IPS-18a (cell line): ENCODE measurements around the gene NINJ1.

Experiments
- H3K27ac ChIP-seq: one replicate; pipeline ENCODE4 v1.5.1; 2013; ENCODE audit warnings: low read length
- H3K27me3 ChIP-seq: one replicate; pipeline ENCODE4 v1.6.1; 2013; ENCODE audit warnings: mild to moderate bottlenecking, low read length; ENCODE audit not compliant: control insufficient read depth, insufficient read depth
- H3K36me3 ChIP-seq: one replicate; pipeline ENCODE4 v1.6.1; 2013; ENCODE audit warnings: low read depth, low read length; ENCODE audit not compliant: control insufficient read depth
- H3K4me1 ChIP-seq: one replicate; pipeline ENCODE4 v1.6.1; 2013; ENCODE audit warnings: low read depth, low read length; ENCODE audit not compliant: control insufficient read depth
- H3K4me3 ChIP-seq: one replicate; pipeline ENCODE4 v1.5.1; 2013; ENCODE audit warnings: low read length
- H3K9ac ChIP-seq: one replicate; pipeline ENCODE4 v1.6.1; 2013; ENCODE audit warnings: mild to moderate bottlenecking, low read length, moderate library complexity
- H3K9me3 ChIP-seq: one replicate; pipeline ENCODE4 v1.6.1; 2013; ENCODE audit warnings: low read depth, low read length; ENCODE audit not compliant: control insufficient read depth

NINJ1 gene

DNA sequence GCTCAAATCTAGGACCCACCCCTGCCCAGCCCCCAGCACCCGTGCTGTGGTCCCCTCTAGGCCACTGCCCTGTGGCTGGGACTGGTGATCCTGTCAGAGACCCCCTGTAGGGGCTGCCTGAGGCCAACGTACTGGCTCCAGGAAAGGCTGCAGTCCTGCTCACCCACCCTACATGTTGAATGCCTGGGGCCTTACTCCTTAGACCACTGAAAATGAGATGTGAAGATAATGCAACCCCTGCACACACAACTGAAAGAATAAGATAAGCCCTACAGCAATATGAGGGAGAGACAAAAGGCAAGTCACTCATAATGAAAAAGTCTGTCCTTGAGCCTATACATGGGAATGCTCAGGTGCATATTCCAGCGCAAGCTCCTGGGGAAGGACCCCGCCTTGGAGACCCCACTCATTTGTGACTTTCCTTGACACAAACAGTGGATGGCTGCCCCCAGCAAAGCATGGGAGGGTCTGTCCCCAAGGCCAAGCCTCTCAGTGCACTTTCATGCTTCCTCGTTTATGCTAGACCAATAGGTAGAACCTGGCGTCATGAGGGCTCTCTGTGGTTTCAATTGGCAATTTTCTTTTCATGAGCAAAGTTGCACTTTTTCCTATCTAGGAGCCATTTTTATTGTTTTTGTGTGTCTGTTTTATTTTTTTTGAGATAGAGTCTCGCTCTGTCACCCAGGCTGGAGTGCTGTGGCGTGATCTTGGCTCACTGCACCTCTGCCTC lies 37.4 kb upstream of the NINJ1 start:
- Histone ChIP-seq H3K36me3 (no peaks in the 10 kb centered on the region), H3K27me3 (no peaks in the 10 kb centered on the region), H3K9me3 (no peaks in the 10 kb centered on the region)

DNA sequence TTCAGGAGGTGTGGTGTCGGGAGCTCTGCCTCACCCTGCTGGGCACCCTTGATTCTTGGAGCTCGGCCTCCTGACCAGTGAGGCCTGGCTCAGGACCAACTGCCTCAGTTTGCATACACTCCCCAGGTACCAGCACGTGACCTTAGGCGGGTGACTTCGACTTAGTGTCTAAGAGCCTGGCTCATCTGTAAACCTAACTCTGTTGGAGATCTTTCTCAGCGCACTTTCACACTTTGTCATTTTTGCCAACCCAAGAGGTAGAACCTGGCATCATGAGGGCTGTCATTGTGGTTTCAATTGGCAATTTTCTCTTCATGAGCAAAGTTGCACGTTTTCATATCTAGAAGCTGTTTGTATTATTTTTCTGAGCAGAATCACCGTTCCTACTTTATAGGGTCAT lies 36.5 kb upstream of the NINJ1 start:
- H3K4me3 ChIP-seq = no peak overlapping the region
- H3K9ac ChIP-seq = no peak overlapping the region
- H3K27ac ChIP-seq = no peak overlapping the region
- no peaks in the 10 kb centered on the region for H3K36me3 ChIP-seq
- H3K27me3 ChIP-seq = no peaks in the 10 kb centered on the region
- no peaks in the 10 kb centered on the region for H3K9me3 ChIP-seq
- no peaks in the 10 kb centered on the region for H3K4me1 ChIP-seq

More for the DNA sequence above, 37.4 kb upstream of the NINJ1 start:
- H3K4me3 ChIP-seq = no peak overlapping the region
- no peaks in the 10 kb centered on the region for H3K4me1 ChIP-seq
- H3K27ac ChIP-seq = no peak overlapping the region
- no peak overlapping the region for H3K9ac ChIP-seq

DNA sequence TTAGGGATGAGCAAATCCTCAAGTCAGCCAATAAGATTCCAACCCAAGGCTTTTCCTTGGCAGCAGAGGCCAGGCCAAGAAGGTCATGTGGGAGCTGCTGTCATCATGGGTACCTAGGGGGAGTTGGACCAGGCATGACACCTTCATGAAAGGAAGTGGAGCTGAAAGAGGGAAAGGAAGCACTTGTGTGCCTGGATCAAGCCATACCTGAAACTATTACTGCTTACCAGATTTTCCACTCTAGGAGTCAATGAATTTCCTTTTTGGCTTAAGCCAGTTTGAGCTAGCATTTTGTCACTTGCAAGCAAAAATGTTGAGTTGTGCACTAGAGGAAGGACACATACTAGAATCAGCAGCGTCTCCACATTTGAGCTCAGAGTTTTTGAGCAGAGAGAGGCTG lies 35.4 kb upstream of the NINJ1 start:
- Histone ChIP-seq H3K27ac (no peak overlapping the region), H3K27me3 (no peaks in the 10 kb centered on the region), H3K9me3 (no peaks in the 10 kb centered on the region), H3K4me3 (no peak overlapping the region), H3K4me1 (no peaks in the 10 kb centered on the region), H3K9ac (no peak overlapping the region), H3K36me3 (no peaks in the 10 kb centered on the region)

DNA sequence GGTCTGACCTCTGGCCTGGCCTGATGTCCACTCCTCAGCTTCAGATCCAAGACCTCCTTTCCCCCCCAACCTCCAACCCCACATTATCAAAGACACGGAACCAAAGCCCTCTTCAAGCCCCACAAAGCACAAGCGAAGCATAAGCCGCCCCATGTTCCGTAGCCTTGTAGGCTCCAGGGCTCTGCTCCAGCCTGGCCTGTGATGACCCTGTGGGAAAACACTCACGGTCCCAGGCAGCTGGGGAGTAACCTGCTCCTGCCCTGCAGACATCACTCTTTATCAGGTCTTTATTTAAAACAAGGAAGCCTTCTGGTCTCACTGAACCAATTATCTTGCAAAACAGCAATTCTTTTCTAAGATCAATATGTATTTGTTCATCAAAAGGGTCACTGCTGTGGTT lies 34.5 kb upstream of the NINJ1 start:
- no peak overlapping the region for H3K27ac ChIP-seq
- H3K36me3 ChIP-seq = no peaks in the 10 kb centered on the region
- no peaks in the 10 kb centered on the region for H3K4me1 ChIP-seq
- no peaks in the 10 kb centered on the region for H3K27me3 ChIP-seq
- H3K9me3 ChIP-seq = no peaks in the 10 kb centered on the region
- no peak overlapping the region for H3K4me3 ChIP-seq
- no peak overlapping the region for H3K9ac ChIP-seq

DNA sequence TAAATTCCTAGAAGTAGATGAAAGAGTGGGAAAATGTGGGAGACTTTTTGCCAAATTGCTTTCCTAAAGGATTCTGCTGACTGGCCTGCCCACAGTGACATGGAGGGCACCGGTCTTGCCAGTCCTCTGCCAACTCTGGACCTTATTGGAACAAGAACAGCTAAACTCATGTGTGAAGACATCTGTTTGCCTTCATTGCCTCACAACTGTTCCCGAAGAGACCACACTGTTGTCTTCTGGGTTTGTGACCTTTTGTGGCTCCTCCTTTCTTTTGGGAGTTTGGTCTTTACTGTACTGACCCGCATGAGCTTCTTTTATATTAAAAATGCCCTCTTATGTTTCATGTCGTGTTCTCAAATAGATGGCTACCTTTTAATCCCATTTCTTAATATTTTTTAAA lies 33.8 kb upstream of the NINJ1 start:
- no peak overlapping the region for H3K4me3 ChIP-seq
- H3K36me3 ChIP-seq = no peaks in the 10 kb centered on the region
- no peaks in the 10 kb centered on the region for H3K9me3 ChIP-seq
- no peak overlapping the region for H3K27ac ChIP-seq
- no peaks in the 10 kb centered on the region for H3K4me1 ChIP-seq
- H3K27me3 ChIP-seq = no peaks in the 10 kb centered on the region
- no peak overlapping the region for H3K9ac ChIP-seq

DNA sequence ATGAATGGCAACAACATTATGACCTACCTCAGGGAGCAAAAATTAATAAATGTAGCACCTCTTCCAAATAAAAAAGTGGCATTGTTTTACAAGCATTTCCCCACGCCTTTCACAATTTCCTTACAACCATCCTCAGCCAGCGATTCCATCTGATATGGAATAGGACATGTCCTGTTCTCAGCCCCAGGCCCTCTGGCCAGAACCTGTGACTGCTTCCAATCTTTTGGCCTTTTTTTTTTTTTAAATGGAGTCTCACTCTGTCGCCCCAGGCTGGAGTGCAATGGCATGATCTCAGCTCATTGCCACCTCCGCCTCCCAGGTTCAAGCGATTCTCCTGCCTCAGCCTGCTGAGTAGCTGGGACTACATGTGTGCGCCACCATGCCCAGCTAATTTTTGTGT lies 33.1 kb upstream of the NINJ1 start:
- no peak overlapping the region for H3K9ac ChIP-seq
- H3K27me3 ChIP-seq = no peaks in the 10 kb centered on the region
- no peaks in the 10 kb centered on the region for H3K9me3 ChIP-seq

DNA sequence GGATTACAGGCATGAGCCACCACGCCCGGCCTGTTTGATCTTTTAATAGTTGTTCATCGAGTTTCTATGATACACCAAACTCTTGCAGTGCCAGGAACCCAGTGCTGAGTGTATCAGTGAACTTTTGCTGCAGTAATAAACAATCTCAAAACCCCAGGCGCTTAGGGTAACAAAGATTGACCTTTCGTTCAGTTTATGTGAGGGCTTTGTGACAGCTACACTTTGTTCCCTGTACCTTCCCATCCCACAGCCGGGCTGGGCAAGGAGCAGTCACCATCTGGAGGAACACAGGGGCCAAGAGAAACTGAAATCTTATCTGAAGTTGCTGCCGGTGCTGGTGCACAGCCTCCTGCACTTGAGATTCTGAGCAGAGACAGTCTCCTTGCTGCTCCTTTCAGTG lies 32.6 kb upstream of the NINJ1 start:
- Histone ChIP-seq H3K4me3 (no peak overlapping the region), H3K27me3 (no peaks in the 10 kb centered on the region), H3K36me3 (no peaks in the 10 kb centered on the region), H3K9me3 (no peaks in the 10 kb centered on the region), H3K9ac (no peak overlapping the region), H3K27ac (no peak overlapping the region), H3K4me1 (no peaks in the 10 kb centered on the region)

More for the DNA sequence above, 33.1 kb upstream of the NINJ1 start:
- H3K4me1 ChIP-seq = no peaks in the 10 kb centered on the region
- H3K36me3 ChIP-seq = no peaks in the 10 kb centered on the region
- no peak overlapping the region for H3K4me3 ChIP-seq
- no peak overlapping the region for H3K27ac ChIP-seq

DNA sequence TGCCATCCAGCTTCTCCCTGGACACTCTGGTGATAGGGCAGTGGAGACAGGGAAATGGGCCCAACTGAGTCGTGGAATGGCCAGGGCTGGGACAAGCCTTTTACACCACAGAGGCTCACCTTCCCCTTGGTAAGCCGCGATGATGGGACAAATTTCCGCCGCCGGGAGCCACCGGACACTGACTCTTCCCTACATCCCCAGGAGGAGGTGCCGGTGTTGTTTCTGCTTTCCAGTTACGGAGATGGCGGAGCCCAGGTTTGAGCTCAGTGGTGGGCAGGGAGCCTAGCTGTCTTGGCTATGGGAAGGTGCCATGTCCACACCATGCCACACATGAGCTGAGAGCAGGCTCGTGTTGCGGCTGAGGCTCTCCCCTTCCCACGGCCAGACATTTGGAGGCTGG lies 30.0 kb upstream of the NINJ1 start:
- Histone ChIP-seq H3K27ac (no peak overlapping the region), H3K36me3 (no peaks in the 10 kb centered on the region), H3K9me3 (no peaks in the 10 kb centered on the region), H3K9ac (no peak overlapping the region), H3K27me3 (no peaks in the 10 kb centered on the region), H3K4me1 (peaks cover 3% of the 10 kb centered on the region), H3K4me3 (no peak overlapping the region)

DNA sequence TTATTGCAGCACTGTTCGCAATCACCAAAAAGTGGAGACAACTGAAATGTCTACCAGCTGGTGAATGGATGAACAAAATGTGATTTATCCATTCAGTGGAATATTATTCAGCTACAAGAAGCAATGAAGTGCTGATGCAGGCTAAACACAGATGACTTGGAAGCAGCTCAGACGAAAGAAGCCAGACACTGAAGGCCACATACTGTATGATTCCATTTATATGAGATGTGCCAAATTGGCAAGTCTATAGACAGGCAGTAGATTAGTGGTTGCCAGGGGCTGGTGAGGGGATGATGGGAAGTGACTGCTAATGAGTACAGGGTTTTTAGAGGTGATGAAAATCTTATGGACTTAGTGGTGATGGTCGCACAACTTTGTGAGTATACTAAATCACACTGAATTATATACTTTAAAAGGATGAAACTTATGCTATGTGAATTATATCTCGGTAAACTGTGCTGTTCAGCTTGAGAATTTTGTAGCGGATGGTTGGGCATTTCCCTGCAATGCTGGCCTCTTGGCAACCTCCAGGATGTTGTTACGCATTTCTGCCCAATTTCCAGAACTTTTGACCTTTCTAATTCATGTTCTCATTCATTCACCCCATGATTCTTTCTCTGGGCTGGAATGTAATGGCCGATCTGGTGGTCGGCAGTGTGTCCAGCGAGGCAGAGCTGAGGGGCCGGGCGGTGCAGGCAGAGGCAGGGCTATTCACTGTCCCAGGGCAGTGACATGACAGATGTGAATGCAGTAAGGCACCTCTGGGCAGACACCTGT lies 27.9 kb upstream of the NINJ1 start:
- Histone ChIP-seq H3K27ac (no peak overlapping the region), H3K4me1 (peaks cover 3% of the 10 kb centered on the region), H3K36me3 (no peaks in the 10 kb centered on the region)

DNA sequence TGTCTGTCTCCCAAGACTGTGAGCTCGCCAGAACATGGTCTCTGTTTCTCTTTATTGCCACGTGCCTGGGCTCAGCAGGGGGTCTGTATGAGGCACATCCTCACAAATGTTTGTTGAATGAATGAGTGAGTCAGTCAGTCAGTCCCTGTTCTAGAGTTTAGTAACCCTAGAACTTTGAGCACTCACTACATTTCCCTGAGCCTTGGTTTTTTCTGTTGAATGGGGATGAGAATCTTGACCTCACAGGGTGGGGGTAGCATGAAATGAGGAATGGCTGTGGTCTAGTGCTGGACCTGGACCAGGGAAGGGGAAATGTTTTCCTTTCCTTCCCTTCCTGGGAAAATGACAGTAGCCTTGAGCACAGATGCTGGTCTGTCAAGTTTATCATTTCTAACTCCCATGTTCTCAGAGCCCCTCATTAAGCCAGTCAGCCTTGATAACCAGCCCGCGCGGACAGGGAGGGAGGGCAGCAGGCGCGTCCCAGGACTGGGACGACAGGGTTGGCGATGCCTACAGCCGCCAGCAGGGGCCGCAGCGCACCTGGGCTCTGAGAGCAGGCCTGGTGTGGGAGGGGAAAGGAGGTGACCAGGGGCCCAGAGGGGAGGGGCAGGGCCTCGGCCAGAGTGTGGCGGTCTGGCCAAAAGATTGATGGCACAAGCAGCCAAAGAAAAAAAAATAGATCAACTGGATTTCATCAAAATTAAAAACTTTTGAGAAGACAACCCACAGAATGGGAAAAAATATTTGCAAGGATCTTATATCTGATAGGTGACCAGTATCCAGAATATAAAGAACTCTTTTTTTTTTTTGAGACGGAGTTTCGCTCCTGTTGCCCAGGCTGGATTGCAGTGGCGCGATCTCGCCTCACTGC lies 25.8 kb upstream of the NINJ1 start:
- Histone ChIP-seq H3K4me3 (no peak overlapping the region), H3K27ac (no peak overlapping the region), H3K27me3 (no peaks in the 10 kb centered on the region), H3K9ac (no peak overlapping the region), H3K36me3 (no peaks in the 10 kb centered on the region), H3K4me1 (peaks cover 3% of the 10 kb centered on the region), H3K9me3 (no peaks in the 10 kb centered on the region)

More for the DNA sequence above, 27.9 kb upstream of the NINJ1 start:
- Histone ChIP-seq H3K27me3 (no peaks in the 10 kb centered on the region), H3K9me3 (no peaks in the 10 kb centered on the region), H3K9ac (no peak overlapping the region), H3K4me3 (no peak overlapping the region)

DNA sequence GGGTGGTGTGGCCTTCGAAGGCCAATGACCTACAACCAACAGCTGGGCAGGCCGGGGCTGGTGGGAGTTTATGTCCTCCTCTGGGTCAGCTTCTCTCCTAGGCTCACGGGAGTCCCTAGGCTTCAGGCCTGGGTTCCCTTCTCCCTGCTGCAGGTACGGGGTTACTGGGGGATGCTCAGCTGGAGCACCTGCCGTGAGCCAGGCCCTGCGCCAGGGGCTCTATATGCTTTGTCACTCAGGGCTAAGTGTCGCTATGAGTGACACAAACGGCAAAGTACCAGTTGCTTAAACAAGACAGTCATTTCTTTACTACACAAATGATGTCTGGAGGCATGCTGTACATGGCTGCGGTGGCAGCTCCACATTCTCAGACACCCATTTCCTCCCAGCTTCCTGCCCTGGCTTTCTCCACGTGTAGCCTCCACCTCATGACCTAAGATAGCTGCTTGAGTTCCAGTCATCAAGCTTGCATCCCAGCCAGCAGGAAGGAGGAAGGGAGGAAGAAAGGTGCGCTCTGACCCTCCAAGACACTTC lies 22.5 kb upstream of the NINJ1 start:
- no peak overlapping the region for H3K9ac ChIP-seq
- H3K4me1 ChIP-seq = peaks cover 3% of the 10 kb centered on the region
- no peaks in the 10 kb centered on the region for H3K27me3 ChIP-seq
- no peaks in the 10 kb centered on the region for H3K9me3 ChIP-seq
- H3K36me3 ChIP-seq = no peaks in the 10 kb centered on the region
- no peak overlapping the region for H3K4me3 ChIP-seq
- no peak overlapping the region for H3K27ac ChIP-seq
